DOHH2 (cell line): ENCODE data around the gene RORC.

Source experiments
- EZH2phosphoT487 ChIP-seq: fragments of 200-600 bp; sonication (generic); IDR thresholded peaks from 2 replicates; pipeline ENCODE4 v1.6.1; 2017; ENCODE audit warnings: borderline replicate concordance, mild to moderate bottlenecking, antibody characterized with exemption, low read length, moderate library complexity, mixed read lengths
- TF ChIP-seq, protein P1 (sequence below): fragments of 200-600 bp; sonication (generic); IDR thresholded peaks from one replicate; pipeline ENCODE4 v1.5.1; 2014; ENCODE audit warnings: antibody characterized with exemption, mild to moderate bottlenecking, low read depth, low read length; ENCODE audit not compliant: poor library complexity, severe bottlenecking

DNA sequence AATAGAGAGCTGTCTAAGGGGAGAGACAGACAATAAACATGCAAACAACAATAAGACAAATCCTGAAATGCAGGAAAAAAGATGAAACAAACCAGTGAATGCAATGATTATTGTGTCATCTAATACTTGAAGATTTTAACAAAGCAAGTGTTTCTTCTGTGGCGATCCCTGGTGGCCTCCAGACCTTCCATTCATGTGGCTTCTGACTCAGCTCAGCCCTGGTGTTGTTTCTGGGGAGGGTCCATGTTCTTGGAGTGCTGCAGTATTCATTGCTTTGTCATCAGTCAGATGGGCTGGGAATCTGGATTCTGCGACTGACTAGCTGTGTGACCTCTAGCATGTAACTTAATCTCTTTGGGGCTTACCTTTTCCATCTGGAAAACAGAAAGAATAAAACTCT is 9.5 kb upstream of the RORC start:
- TF ChIP-seq, protein P1, sequence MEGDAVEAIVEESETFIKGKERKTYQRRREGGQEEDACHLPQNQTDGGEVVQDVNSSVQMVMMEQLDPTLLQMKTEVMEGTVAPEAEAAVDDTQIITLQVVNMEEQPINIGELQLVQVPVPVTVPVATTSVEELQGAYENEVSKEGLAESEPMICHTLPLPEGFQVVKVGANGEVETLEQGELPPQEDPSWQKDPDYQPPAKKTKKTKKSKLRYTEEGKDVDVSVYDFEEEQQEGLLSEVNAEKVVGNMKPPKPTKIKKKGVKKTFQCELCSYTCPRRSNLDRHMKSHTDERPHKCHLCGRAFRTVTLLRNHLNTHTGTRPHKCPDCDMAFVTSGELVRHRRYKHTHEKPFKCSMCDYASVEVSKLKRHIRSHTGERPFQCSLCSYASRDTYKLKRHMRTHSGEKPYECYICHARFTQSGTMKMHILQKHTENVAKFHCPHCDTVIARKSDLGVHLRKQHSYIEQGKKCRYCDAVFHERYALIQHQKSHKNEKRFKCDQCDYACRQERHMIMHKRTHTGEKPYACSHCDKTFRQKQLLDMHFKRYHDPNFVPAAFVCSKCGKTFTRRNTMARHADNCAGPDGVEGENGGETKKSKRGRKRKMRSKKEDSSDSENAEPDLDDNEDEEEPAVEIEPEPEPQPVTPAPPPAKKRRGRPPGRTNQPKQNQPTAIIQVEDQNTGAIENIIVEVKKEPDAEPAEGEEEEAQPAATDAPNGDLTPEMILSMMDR = no peak
- TF ChIP-seq EZH2phosphoT487 = no peak
